Heart right ventricle (tissue), 16 donors: ENCODE results near the gene ATG7. TPM values are rescaled to one million over a fixed set of nuclear protein-coding genes. Genes with fewer than 3 reads are reported as not detected.

Source experiments
- ATAC-seq, 8 donors: fragments of 200-7000 bp; cut with Tn5 transposase; one replicate each; pipeline ENCODE4 v1.9.1; 2020; ENCODE audit warnings: mild to moderate bottlenecking in 8 of 8, moderate library complexity in 8 of 8, moderate number of reproducible peaks in 1 of 8
- DNase-seq, 2 donors: peaks; one replicate each; pipeline ENCODE4 v3.0.0-alpha.2; 2020
- H3K27ac ChIP-seq, 10 donors: fragments of 200-600 bp; sonication (generic) in 2 of 10; one replicate each; pipeline versions ENCODE4 v1.5.0 to v1.8.0; 2020 to 2022; ENCODE audit warnings: mild to moderate bottlenecking in 3 of 10
- H3K27me3 ChIP-seq, 7 donors: fragments of 200-600 bp; one replicate each; pipeline ENCODE4 v1.8.0; 2021 to 2022; ENCODE audit warnings: mild to moderate bottlenecking in 2 of 7
- H3K36me3 ChIP-seq, 9 donors: fragments of 200-600 bp; sonication (generic) in 1 of 9; one replicate each; pipeline versions ENCODE4 v1.5.0 to v1.8.0; 2020 to 2022; ENCODE audit warnings: mild to moderate bottlenecking in 2 of 9
- H3K4me1 ChIP-seq, 9 donors: fragments of 200-600 bp; sonication (generic) in 1 of 9; one replicate each; pipeline versions ENCODE4 v1.5.0 to v1.8.0; 2020 to 2022; ENCODE audit warnings: mild to moderate bottlenecking in 4 of 9
- H3K4me3 ChIP-seq, 10 donors: fragments of 200-600 bp; sonication (generic) in 2 of 10; one replicate each; pipeline versions ENCODE4 v1.5.0 to v1.8.0; 2020 to 2022; ENCODE audit warnings: mild to moderate bottlenecking in 7 of 10, moderate library complexity in 2 of 10
- H3K9me3 ChIP-seq, 11 donors: fragments of 200-600 bp in 10 of 11; sonication (generic) in 2 of 11; one replicate each; pipeline versions ENCODE4 v1.5.0 to v1.8.0; 2013 to 2022; ENCODE audit warnings: mild to moderate bottlenecking in 2 of 11, control low read depth in 1 of 11, moderate library complexity in 1 of 11
- CTCF ChIP-seq, 9 donors: fragments of 200-600 bp; sonication (generic) in 2 of 9; IDR thresholded peaks; one replicate each; pipeline versions ENCODE4 v1.5.0 to v1.8.0; 2021 to 2022; ENCODE audit warnings: antibody characterized with exemption in 9 of 9, mild to moderate bottlenecking in 5 of 9, moderate library complexity in 1 of 9
- WGBS, 2 donors: extraction: QIAGEN DNeasy Blood & Tissue Kit; methylation state at CpG; one replicate each; pipeline ENCODE4 v1.1.7; 2013; ENCODE audit warnings: inconsistent platforms in 1 of 2; 5-methylcytosine and 5-hydroxymethylcytosine counted together
- intact Hi-C, 10 donors: fragments of 100-400 bp; cut with DNase I; formaldehyde crosslinking; loops; one replicate each; pipeline versions ENCODE4 v1.11.1 to v1.14.2; 2022
- polyA plus RNA-seq, 2 donors: library from polyadenylated mRNA; stranded (reverse); fragments of 200-250 nt; gene quantifications; one replicate each; pipeline ENCODE4 v1.2.3, GENCODE V29; 2013
- total RNA-seq, 10 donors: library from RNA; stranded (reverse); fragmentation: NEBNext Ultra II Directional in 3 of 10; extraction: Animal tissue kit (Norgen Biotek cat#: 25700) in 3 of 10; gene quantifications; one replicate each; pipeline versions ENCODE4 v1.2.1 to v1.2.4, GENCODE V29; 2021 to 2023
- donor health status: Arrhythmogenic right ventricular cardiomyopathy.
- donor health status: ischemic (EF 13 %, LVEDD 7.1; RV severe dilation, severe dysfunction).
- donor health status: healthy with polysubstance abuse.
- donor health status: DM: no; HTN: yes; CAD: no.
- donor health status: DM: no; HTN: no; CAD: no.
- donor health status: ischemic (EF 25% LVEDD 6.9; RV normal size, moderate dysfunction).
- donor health status: ischemic (EF 25% LVEDD 5.7; RV mildly dilated, moderate dysfunction).
- donor health status: healthy.
- donor health status: DM: yes; HTN: yes; CAD: no.
- donor health status: Ischemic cardiomyopathy.
- donor health status: ischemic (EF 35%, LVEDD 5.7; RV mildly dilated, moderate dysfunction).
- donor health status: nonischemic (EF 11% LVEDD 7.7; RV severe dilation, severe dysfunction).
- donor health status: DM: yes; HTN: yes; CAD: no.
- donor health status: PGD.
- donor health status: ischemic (EF 29% LVEDD 5.4; RV normal size, mild dysfunction).
- donor health status: nonischemic (EF 23%, LVEDD 6.1; RV moderate dilation, normal function).

The ATG7 gene
- total and polyA plus RNA-seq, 12 donors = 5.3 to 24.1 (median 16.8) TPM

GRCh38 chr3:11300970-11301369 lies 28.8 kb downstream of the ATG7 start:
- WGBS, 2 donors = 94 to 95% methylated on average over 3 of the region's 3 CpGs
- H3K27ac ChIP-seq = no peak overlapping the region
- peaks cover 0 to 84% (median 22%) of the 10 kb centered on the region in 9 donors for H3K36me3 ChIP-seq
- intact Hi-C loops = loop anchor here in 1 of 10 donors (10.0 kb wide), 1 partner anchor 46 kb away; no protein-coding TSS in a partner anchor
- no peak for TF ChIP-seq CTCF (IDR thresholded peaks at IDR 0.05)
- H3K9me3 ChIP-seq = no peaks in the 10 kb centered on the region
- ATAC-seq = no peak
- no peaks in the 10 kb centered on the region for H3K27me3 ChIP-seq
- DNase-seq = no peak
- no peak overlapping the region for H3K4me3 ChIP-seq
- peaks cover 0 to 14% (median 8%) of the 10 kb centered on the region in 9 donors for H3K4me1 ChIP-seq

GRCh38 chr3:11302444-11302843 lies 30.2 kb downstream of the ATG7 start:
- Histone ChIP-seq H3K36me3 (peaks cover 0 to 93% (median 29%) of the 10 kb centered on the region in 9 donors), H3K27me3 (no peaks in the 10 kb centered on the region), H3K9me3 (no peaks in the 10 kb centered on the region), H3K4me3 (no peak overlapping the region), H3K27ac (no peak overlapping the region), H3K4me1 (peaks cover 0 to 29% (median 11%) of the 10 kb centered on the region in 9 donors)
- no peak for DNase-seq
- intact Hi-C loops = loop anchor here in 1 of 10 donors (10.0 kb wide), 1 partner anchor 48 kb away; no protein-coding TSS in a partner anchor
- TF ChIP-seq CTCF (IDR thresholded peaks at IDR 0.05) = no peak
- ATAC-seq = no peak

- DNase-seq (no peak), ATAC-seq (peak in 1 of 8 donors; percentile 28)
- WGBS, 2 donors = 94 to 97% methylated on average over 6 of the region's 6 CpGs
- H3K4me3 ChIP-seq = no peak overlapping the region
- H3K36me3 ChIP-seq = peaks cover 0 to 93% (median 44%) of the 10 kb centered on the region in 9 donors
- peaks cover 0 to 35% (median 11%) of the 10 kb centered on the region in 9 donors for H3K4me1 ChIP-seq
- H3K27ac ChIP-seq = peak overlapping the region in 1 of 10 donors; percentile 63
- H3K9me3 ChIP-seq = no peaks in the 10 kb centered on the region
- intact Hi-C loops = loop anchor here in 1 of 10 donors (10.0 kb wide), 1 partner anchor 49 kb away; no protein-coding TSS in a partner anchor
- H3K27me3 ChIP-seq = no peaks in the 10 kb centered on the region
- TF ChIP-seq CTCF (IDR thresholded peaks at IDR 0.05) = no peak
Measured at GRCh38 chr3:11304175-11304574, 32.0 kb downstream of the ATG7 start.

- DNase-seq (no peak), ATAC-seq (peak in 1 of 8 donors; percentile 20)
- H3K27ac ChIP-seq = peak overlapping the region in 2 of 10 donors; percentile 3 to 63
- 45 to 76% methylated on average over 1 of the region's 1 CpG for WGBS, 2 donors
- no peaks in the 10 kb centered on the region for H3K27me3 ChIP-seq
- no peaks in the 10 kb centered on the region for H3K9me3 ChIP-seq
- H3K4me3 ChIP-seq = no peak overlapping the region
- H3K4me1 ChIP-seq = peaks cover 0 to 35% (median 11%) of the 10 kb centered on the region in 9 donors
- intact Hi-C loops = loop anchor here in 1 of 10 donors (10.0 kb wide), 1 partner anchor 51 kb away; no protein-coding TSS in a partner anchor
- no peak for TF ChIP-seq CTCF (IDR thresholded peaks at IDR 0.05)
- H3K36me3 ChIP-seq = peaks cover 0 to 93% (median 47%) of the 10 kb centered on the region in 9 donors
Measured at GRCh38 chr3:11305509-11305908, 33.3 kb downstream of the ATG7 start.
